ENCODE results near the gene LAMC2.
A peak's percentile ranks its signal among the peaks of the same experiment; 100 is the strongest.

Gene LAMC2

DNA sequence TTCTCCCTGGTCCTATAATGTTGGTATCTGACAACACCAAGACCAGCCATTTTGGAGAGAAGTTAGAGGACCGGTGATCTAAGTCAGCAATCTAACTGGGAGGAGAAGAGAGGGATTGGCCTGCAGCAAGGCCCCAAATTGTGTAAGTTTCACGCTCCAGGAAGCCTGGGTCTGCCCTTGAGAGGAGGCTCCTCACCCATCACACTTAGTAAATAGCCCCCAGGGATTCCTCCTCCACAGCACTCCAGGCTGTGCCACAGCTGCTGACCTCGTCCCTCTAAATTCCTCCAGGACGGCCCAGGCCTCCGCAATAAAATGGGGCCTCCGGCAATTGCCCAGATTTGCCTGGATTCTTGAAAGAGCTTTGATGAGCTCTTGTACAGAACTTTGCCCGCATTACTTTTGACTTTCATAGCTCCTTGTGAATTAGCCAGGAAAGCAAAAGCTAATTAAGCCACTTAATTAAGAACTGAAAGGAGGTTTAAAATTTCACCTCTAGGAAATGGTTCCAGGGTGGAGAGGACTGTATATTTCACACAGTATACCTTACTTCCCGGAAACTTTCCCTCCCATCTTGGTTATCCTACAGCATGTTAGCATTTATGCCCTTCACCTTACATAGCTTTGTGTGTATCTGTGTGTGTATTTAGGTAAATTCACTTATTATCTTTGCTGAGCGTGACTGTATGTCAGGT, 90.5 kb downstream of the LAMC2 start:
- TF ChIP-seq SIN3A (IDR thresholded peaks at IDR 0.05; ENCODE audit: borderline replicate concordance, insufficient read depth, low read length) (no peak), TAF1 (IDR thresholded peaks at IDR 0.05; ENCODE audit: borderline replicate concordance, insufficient read depth, low read length) (no peak), FOXP2 (optimal IDR thresholded peaks at IDR 0.05; ENCODE audit: borderline replicate concordance, extremely low read depth, extremely low read length, insufficient read depth) (no peak), POLR2AphosphoS5 (IDR thresholded peaks at IDR 0.05; ENCODE audit: low read depth, low read length) (no peak)
- TF ChIP-seq, protein P1, sequence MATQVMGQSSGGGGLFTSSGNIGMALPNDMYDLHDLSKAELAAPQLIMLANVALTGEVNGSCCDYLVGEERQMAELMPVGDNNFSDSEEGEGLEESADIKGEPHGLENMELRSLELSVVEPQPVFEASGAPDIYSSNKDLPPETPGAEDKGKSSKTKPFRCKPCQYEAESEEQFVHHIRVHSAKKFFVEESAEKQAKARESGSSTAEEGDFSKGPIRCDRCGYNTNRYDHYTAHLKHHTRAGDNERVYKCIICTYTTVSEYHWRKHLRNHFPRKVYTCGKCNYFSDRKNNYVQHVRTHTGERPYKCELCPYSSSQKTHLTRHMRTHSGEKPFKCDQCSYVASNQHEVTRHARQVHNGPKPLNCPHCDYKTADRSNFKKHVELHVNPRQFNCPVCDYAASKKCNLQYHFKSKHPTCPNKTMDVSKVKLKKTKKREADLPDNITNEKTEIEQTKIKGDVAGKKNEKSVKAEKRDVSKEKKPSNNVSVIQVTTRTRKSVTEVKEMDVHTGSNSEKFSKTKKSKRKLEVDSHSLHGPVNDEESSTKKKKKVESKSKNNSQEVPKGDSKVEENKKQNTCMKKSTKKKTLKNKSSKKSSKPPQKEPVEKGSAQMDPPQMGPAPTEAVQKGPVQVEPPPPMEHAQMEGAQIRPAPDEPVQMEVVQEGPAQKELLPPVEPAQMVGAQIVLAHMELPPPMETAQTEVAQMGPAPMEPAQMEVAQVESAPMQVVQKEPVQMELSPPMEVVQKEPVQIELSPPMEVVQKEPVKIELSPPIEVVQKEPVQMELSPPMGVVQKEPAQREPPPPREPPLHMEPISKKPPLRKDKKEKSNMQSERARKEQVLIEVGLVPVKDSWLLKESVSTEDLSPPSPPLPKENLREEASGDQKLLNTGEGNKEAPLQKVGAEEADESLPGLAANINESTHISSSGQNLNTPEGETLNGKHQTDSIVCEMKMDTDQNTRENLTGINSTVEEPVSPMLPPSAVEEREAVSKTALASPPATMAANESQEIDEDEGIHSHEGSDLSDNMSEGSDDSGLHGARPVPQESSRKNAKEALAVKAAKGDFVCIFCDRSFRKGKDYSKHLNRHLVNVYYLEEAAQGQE (IDR thresholded peaks at IDR 0.05; ENCODE audit: insufficient read depth in 1 of 2, low read depth in 2 of 2, low read length in 2 of 2), result no peak

DNA sequence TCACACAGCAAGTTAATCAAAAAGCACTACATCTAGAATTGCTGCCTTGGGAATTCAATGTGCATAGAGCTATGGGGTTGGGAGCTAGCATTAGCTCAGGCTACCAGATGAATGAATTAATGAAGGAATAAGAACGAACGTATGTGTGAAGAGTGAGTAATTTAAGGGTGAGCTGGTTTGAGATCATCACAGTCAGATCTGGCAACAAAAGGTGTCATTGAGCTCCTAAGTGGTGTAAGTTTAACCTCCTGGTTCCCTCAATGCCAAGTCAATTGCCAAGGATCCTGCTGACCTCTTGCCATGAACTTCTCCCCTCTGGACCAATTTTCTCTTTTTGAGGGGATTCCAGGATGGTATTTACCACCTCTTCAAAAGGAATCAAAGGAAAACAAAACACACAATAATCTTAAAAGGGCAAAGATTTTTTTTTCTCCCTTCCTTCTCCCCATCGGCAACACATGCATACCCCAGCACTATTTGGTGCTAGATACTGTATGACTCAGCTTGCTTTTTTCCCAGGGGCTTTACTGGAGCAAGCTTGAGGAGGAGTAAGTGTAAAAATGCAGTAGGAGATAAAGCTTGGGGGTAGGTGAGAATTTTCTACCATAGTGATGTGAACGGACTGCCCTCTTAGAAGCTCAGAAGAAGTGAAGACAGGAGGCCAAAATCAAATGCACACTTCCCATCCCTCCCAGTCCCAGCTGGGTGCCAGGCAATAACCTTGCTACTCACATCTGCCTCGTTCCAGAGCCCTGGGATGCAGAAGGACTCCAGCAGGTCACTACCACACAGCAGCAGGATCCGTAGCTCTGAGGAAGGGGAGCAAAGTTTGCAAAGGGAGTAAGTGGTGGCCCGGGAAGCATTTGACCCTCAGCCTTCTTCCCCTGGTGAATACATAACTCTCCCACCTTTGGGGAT, 92.0 kb downstream of the LAMC2 start:
- TF ChIP-seq SIN3A (IDR thresholded peaks at IDR 0.05; ENCODE audit: borderline replicate concordance, insufficient read depth, low read length) (no peak), TAF1 (IDR thresholded peaks at IDR 0.05; ENCODE audit: borderline replicate concordance, insufficient read depth, low read length) (no peak), FOXP2 (optimal IDR thresholded peaks at IDR 0.05; ENCODE audit: borderline replicate concordance, extremely low read depth, extremely low read length, insufficient read depth) (no peak), POLR2AphosphoS5 (IDR thresholded peaks at IDR 0.05; ENCODE audit: low read depth, low read length) (no peak)
- TF ChIP-seq, protein P1 (IDR thresholded peaks at IDR 0.05; ENCODE audit: insufficient read depth in 1 of 2, low read depth in 2 of 2, low read length in 2 of 2), result no peak

DNA sequence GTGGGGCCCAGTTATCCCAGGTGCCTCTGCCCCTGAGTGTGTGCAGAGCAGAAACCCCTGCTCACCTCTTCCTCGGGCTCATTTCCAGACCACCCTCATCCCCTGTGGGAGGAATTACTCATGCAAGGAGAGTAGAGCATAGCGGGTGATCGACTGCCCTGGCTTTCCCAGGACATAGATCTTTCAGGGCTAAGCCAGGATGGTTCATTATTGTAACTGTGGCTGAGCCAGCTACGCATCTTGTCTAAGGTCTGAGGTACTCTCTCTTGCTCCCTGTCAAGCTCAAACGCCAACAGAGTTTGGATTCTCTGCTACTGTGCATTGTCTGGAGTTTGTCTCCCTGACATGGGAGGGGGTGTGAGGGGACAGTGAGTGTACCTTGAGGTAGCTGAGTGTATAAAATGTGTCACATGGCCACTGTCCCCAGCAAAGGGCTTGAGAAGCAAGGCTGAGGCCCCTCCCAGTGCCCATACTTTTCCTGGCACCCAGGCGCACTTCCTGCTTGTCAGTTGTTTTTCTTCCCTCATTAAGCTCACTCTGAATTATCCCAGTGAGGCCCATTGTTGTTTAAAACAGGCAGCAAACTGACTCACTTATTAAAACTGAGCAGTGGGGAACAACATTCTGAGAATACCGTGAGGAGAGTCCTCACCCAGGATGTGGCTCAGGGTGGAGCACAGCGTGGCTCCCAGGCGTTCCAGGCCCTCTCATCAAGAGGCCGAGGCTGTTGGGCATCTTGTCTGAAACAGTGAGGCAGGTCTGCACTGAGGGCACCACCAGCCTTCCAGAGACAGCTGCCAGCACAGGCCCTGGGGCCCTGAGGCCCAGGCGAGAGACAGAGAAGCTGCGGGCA, 92.9 kb downstream of the LAMC2 start:
- TF ChIP-seq FOXP2 (optimal IDR thresholded peaks at IDR 0.05; ENCODE audit: borderline replicate concordance, extremely low read depth, extremely low read length, insufficient read depth) (no peak), SIN3A (IDR thresholded peaks at IDR 0.05; ENCODE audit: borderline replicate concordance, insufficient read depth, low read length) (no peak)
- TF ChIP-seq, protein P1 (IDR thresholded peaks at IDR 0.05; ENCODE audit: insufficient read depth in 1 of 2, low read depth in 2 of 2, low read length in 2 of 2), result 0 out of 4 replicates have a peak, but pooled peaks of 1 of the 2 experiments have one; percentile 23

DNA sequence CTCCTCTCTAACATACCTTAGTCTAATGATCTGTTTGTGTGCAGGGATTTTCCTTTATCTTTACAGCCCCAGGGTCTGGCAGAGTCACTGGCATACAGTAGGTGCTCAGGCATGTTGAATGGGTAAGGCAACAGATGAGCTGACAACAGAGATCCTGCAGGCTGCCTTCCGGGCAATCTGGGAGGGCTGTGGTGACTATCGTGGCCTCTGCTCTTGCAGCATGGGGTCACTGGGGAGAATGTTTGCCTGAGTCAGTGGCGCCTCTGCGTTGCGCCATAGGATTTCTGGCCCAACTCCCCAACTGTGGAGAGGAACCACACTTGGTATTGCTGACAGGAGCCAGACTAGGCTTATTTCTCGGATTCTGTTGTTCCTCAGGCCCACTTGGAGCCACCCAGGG, 93.8 kb downstream of the LAMC2 start:
- TF ChIP-seq, protein P1 (IDR thresholded peaks at IDR 0.05; ENCODE audit: insufficient read depth in 1 of 2, low read depth in 2 of 2, low read length in 2 of 2), result no peak
- no peak for TF ChIP-seq POLR2AphosphoS5 (IDR thresholded peaks at IDR 0.05; ENCODE audit: low read depth, low read length)
- no peak for TF ChIP-seq TAF1 (IDR thresholded peaks at IDR 0.05; ENCODE audit: borderline replicate concordance, insufficient read depth, low read length)
- no peak for TF ChIP-seq FOXP2 (optimal IDR thresholded peaks at IDR 0.05; ENCODE audit: borderline replicate concordance, extremely low read depth, extremely low read length, insufficient read depth)
- no peak for TF ChIP-seq SIN3A (IDR thresholded peaks at IDR 0.05; ENCODE audit: borderline replicate concordance, insufficient read depth, low read length)

Measured in PFSK-1 (cell line).